SH-SY5Y (cell line): ENCODE data around the gene ZNF554.

Experiments
- GATA2 ChIP-seq: IDR thresholded peaks from 2 replicates; pipeline ENCODE4 v1.6.1; 2011; ENCODE audit warnings: mild to moderate bottlenecking, low read depth, low read length
- GATA3 ChIP-seq: IDR thresholded peaks from 2 replicates; pipeline ENCODE4 v1.6.1; 2011; ENCODE audit warnings: low read depth, mild to moderate bottlenecking, low read length, moderate library complexity

ZNF554 gene

DNA sequence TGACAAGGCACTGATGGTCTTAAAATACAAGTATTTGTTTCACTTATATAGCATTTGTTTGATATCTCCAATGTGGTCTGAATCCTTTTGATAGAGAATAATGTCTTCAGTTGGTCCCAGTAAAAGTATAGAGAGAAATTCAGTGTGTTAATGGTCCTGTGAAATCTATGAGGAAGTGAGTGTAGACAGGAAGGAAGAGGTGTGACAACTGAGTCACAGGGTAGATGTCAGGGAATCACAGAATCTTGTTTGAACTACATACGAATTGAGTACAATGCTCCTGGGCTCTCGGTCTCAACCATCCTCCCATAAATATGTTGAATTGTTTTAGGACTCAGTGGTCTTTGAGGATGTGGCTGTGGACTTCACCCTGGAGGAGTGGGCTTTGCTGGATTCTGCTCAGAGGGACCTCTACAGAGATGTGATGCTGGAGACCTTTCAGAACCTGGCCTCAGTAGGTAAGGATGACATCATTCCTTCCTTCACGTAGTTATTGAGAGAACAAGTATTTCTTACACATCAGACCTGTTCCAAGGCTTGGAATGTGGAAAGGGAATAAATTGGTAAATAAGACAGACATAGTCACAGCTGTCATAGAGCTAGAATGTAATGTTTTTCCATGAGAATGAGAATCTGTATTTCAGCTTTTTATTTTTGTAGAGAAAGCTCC is 30.7 kb downstream of the ZNF554 start:
- no peak for TF ChIP-seq GATA3
- no peak for TF ChIP-seq GATA2

DNA sequence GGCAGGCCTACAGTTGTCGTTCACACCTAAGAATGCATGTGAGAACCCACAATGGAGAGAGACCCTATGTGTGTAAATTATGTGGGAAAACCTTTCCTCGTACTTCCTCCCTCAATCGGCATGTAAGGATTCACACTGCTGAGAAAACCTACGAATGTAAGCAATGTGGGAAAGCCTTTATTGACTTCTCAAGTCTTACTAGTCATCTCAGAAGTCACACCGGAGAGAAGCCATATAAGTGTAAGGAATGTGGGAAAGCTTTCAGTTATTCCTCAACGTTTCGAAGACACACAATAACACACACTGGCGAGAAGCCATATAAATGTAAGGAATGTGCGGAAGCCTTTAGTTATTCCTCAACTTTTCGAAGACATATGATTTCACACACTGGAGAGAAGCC is 32.9 kb downstream of the ZNF554 start:
- TF ChIP-seq GATA3 = no peak
- TF ChIP-seq GATA2 = no peak

DNA sequence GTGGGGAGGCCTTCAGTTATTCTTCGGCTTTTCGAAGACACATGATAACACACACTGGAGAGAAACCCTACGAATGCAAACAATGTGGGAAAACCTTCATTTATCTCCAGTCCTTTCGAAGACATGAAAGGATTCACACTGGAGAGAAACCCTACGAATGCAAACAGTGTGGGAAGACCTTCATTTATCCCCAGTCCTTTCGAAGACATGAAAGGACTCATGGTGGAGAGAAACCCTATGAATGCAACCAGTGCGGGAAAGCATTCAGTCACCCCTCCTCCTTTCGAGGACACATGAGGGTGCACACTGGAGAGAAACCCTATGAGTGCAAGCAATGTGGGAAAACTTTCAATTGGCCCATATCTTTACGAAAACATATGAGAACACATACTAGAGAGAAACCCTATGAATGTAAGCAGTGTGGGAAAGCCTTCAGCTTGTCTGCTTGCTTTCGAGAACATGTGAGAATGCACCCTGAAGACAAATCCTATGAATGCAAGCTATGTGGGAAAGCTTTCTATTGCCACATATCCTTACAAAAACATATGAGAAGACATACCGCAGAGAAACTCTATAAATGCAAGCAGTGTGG is 33.4 kb downstream of the ZNF554 start:
- TF ChIP-seq GATA3 = no peak
- no peak for TF ChIP-seq GATA2

DNA sequence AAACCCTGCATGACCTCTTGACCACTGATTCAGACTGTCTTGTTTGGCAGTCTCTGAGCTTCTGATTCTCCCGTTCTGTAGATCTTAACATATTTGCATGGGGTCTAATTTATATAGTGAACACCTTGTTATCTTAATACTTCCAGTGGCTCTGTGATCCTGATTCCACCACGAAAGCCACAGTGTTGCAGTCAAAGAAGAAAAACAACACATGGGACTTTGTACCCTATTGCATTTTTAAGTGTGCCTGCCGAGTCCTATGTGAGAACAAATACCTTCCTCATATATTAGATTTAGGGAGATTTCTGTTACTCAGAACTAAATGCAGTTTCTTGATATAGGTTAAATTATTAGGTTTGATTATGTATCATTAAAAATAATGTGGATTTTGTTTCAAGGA is 35.2 kb downstream of the ZNF554 start:
- no peak for TF ChIP-seq GATA2
- no peak for TF ChIP-seq GATA3

DNA sequence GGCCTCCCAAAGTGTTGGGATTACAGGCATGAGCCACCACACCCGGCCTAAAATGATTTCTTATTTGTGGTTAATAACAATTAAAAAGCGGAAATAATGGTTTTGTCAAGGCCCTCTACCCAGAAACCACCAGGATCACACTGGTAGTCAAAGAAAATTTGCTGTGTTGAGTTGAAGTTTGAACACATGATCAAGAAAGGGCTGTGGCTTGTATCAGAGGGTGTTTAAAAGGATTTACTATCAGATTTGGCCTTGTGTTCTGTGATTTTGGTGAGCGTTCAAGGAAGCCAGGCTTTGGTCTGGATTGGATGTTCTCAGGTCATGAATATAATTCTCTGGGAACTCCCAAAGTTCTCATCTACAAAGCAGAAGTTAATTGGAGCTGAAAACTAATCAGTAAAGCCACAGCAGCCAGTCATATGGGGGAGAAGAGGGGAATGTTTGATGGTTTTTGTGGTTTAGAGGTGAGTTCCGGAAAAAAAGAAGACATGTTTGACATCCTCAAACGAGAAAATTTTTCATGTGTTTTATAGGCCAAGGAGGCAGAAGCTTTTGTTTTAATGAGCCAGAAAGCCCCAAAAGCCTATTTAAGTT is 36.9 kb downstream of the ZNF554 start:
- TF ChIP-seq GATA3 = no peak
- no peak for TF ChIP-seq GATA2

DNA sequence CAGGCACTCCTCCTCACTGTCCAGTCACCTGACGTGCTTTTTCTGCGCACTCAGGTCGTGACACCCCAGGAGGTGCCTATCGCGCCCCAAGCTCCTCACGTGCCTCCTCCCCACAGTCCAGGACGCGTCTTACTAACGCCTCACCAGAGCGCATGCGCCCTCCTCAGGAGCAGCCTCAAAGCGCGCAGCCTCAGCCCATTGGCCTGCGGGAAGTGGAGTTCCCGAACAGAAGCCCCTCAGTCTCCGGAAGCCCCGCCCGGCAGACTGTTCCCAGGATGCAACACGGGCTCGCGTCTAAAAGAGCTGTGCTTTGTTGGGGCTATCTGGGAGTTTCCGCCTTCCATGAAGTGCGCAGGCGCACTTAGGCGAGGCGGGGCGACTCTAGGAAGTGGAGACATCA is 39.2 kb downstream of the ZNF554 start:
- TF ChIP-seq GATA3 = no peak
- no peak for TF ChIP-seq GATA2

DNA sequence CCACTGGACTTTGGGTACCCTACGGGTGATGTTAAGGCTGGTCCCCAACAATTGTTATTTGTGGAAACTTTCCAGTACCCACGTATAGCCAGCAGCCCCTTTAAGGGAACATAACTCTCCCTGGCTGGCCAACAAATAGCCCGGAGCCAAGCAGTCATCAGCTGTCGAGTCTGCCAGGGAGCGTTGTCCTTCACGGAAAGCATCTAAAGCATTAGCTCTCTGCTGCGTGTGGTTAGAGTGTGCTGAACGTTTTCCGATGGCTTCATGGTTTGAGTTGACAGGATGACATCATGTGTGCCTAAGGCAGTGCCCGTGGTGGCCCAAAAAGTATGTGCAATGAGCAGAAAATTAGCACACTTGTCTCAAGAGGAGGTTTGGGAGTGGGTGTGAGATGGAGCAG is 44.1 kb downstream of the ZNF554 start:
- no peak for TF ChIP-seq GATA2
- TF ChIP-seq GATA3 = no peak

DNA sequence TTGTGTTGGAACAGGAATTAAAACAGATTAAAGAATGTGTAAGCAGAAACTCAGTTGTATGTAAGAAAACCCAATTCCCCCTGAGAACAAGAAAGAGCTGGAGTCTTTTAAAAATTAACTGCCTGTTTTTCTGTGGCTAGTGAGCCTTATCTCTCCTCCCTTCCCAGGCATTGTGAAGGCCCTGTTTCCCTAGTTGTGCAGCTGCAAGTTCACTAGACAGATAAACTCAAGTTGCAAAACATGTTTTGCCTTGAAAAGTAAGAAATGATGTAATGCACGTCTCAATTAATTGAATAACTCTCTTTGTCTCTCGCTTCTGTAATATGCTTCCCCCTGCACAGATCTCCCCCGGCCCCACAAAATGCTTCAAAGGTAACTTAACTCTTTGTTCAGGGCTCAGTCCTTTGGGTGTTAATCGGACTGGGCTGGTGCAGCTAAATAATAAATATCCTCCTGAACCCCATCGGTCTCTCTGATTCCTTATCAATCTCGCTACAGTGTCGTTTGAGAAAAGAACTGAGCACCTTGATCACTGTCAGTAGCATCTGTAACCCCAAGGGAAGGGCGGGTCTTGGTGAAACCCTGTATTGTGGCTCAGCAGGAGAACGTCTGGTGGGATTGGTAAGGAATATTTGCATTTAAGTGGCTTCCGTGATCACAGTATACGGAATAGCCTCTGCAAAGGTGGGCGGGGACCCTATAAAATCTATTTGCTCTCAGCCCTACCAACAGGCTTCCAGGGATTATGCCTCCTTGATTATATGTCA is 45.8 kb downstream of the ZNF554 start:
- no peak for TF ChIP-seq GATA2

DNA sequence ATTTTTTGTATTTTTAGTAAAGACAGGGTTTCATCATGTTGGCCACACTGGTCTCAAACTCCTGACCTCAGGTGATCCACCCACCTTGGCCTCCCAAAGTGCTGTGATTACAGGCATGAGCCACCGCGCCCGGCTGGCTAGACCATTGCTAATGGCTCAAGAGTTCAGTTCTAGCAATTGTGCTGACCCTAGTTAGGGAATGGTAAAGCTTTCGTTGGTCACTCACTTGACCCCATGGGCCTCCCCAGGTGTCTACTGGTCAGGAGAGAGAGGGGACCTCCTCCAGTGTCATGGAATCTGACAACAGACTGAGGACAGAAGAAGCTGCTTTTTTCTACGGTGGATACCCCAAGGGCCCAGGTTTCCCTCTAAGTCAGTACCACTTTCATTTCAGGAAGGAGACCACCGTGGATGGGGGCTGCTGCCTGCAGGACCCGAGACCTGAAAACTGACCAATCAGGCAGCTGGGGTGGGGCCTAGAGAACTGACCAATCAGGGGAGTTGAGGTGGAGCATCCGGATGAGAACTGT is 46.9 kb downstream of the ZNF554 start:
- no peak for TF ChIP-seq GATA3
- no peak for TF ChIP-seq GATA2

DNA sequence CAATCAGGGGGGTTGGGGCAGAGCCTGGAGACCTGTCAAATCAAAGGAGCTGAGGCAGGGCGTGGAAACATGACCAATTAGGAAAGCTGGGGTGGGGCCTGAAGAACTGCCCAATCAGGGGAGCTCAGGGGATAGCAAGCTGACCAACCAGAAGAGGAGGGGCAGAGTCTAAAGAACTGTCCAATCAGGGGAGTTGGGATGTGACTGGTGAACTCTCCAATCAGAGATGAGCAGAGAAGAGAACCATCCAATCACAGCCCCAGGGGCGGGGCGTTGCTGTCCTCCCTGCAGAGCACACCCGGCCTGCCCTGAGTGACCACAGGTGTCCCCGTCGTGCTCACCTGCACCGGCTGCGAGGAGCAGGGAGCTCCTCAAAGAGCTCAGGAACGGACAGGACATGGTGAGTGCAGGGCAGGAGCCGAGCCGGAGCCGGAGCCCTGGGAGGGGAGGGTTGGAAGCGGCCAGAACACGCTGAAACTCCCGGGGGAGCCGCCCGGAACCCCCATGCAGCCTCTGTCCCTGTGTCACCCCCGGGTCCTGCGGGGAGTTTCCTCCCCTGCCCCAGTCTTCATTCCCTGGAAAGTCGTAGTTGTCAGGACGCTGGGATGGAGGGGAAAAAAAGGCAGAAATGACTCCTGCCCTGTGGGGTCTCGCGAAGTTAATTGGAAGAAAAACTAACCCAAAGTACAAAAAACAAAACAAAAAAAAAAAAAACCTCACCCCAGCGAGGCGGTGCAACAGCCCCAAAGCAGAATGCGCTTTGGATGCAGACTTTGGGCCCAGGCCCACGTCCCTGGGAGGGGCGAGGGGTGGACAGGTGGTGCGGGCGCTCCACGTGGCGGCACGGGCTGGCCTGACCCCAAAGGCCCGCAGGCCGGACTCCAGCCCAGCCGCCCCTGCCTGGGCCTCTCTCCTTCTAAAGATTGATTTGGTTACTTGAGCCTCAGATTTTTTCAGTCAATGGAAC is 47.6 kb downstream of the ZNF554 start, which contains the start of gene ZNF556:
TSS of gene ZNF556 (plus strand) at position 311 of the 967 bp plus-strand sequence. CDS start at position 398, 87 bp downstream.
- no peak for TF ChIP-seq GATA2

DNA sequence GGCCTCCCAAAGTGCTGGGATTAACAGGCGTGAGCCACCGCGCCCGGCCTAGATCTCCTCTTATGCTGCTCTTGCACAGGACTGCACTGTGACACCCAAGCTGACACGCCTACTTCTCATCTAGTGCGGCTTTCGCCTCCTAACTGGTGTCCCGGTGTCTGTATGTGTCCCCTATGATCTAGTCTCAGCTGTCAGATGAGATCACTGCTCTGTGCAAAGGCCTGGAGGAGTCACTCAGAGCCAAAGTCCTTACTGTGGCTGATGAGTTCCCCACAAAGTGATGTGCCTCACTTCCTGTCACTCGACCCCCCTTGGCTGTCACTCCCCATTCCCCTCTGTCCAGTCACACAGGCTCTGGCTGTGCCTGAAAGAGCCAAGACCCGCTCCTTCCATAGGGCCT is 50.0 kb downstream of the ZNF554 start:
- no peak for TF ChIP-seq GATA3
- no peak for TF ChIP-seq GATA2

DNA sequence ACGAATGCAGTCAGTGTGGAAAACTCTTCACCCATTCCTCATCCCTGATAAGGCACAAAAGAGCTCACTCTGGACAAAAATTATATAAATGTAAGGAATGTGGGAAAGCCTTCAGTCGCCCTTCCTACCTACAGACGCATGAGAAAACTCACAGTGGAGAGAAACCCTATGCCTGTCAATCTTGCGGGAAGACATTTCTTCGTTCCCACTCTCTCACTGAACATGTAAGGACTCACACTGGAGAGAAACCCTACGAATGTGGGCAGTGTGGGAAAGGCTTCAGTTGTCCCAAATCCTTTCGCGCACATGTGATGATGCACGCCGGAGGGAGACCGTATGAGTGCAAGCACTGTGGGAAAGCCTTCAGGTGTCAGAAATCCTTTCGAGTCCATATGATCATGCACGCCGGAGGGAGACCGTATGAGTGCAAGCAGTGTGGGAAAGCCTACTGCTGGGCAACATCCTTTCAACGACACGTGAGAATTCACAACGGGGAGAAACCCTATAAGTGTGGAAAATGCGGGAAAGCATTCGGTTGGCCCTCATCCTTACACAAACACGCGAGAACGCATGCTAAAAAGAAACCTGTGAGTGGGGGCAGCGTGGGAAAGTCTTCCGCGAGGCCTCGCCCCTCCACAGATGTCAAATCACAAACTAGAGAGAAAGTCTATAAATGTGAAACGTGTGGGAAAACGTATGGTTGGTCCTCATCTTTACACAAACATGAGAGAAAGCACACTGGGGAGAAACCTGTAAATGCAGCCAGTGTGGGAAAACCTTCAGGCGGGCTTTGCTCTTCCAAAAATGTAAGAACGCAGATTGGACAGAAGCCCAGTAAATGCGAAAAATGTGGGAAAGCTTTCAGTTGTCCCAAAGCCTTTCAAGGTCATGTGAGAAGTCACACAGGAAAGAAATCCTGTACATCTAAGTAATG is 58.0 kb downstream of the ZNF554 start:
- no peak for TF ChIP-seq GATA3
- no peak for TF ChIP-seq GATA2
